PC-9 (cell line): Measurements from ENCODE around the gene ELN. TPM values are rescaled to one million over a fixed set of nuclear protein-coding genes. Genes with fewer than 3 reads are reported as not detected.

Experiments
- BruUV-seq: library from RNA; stranded (reverse); fragments of 400-500 nt; replicated peaks from 2 replicates; lab custom pipeline; 2021; lab: Mats Ljungman, UMichigan
- CTCF ChIA-PET: fragments of 300-600 bp; sonication (Branson Sonifier 250); formaldehyde crosslinking; loops from one replicate; lab custom pipeline; 2022; ENCODE audit warnings: antibody characterized with exemption; lab: Charles Lee
- POLR2A ChIA-PET: fragments of 300-600 bp; sonication (Branson Sonifier 250); formaldehyde crosslinking; loops from one replicate; lab custom pipeline; 2022; ENCODE audit warnings: antibody characterized with exemption; ENCODE audit not compliant: unreplicated experiment; lab: Charles Lee
- DNase-seq, 2 experiments: peaks; one replicate each; pipeline versions ENCODE4 v3.0.0 to v3.0.0-alpha.2; 2015 to 2022; ENCODE audit warnings: mixed read lengths in 1 of 2
- H2AFZ ChIP-seq: fragments of 200-600 bp; sonication (generic); 2 replicates; pipeline ENCODE4 v1.8.1; 2017; ENCODE audit warnings: antibody characterized with exemption
- H3F3A ChIP-seq: fragments of 200-600 bp; sonication (generic); 2 replicates; pipeline ENCODE4 v1.8.1; 2017; ENCODE audit warnings: antibody characterized with exemption, mild to moderate bottlenecking, low read depth; ENCODE audit not compliant: insufficient read depth
- H3K27ac ChIP-seq: fragments of 200-600 bp; sonication (generic); 2 replicates; pipeline ENCODE4 v1.6.1; 2016; ENCODE audit warnings: mixed run types
- H3K27me3 ChIP-seq: fragments of 200-600 bp; sonication (generic); 2 replicates; pipeline ENCODE4 v1.6.1; 2016; ENCODE audit warnings: low read depth, mixed run types; ENCODE audit not compliant: insufficient read depth
- H3K36me3 ChIP-seq: fragments of 200-600 bp; sonication (generic); 2 replicates; pipeline ENCODE4 v1.6.1; 2016; ENCODE audit warnings: low read depth, mixed run types
- H3K4me1 ChIP-seq: fragments of 200-600 bp; sonication (generic); replicated peaks from 2 replicates; pipeline ENCODE4 v1.6.1; 2016; ENCODE audit warnings: mixed run types; ENCODE audit not compliant: insufficient read depth
- H3K4me2 ChIP-seq: fragments of 200-600 bp; sonication (generic); 2 replicates; pipeline ENCODE4 v1.6.1; 2017; ENCODE audit warnings: mixed run types
- H3K4me3 ChIP-seq: fragments of 200-600 bp; sonication (generic); 2 replicates; pipeline ENCODE4 v1.6.1; 2016; ENCODE audit warnings: mixed run types
- H3K79me2 ChIP-seq: fragments of 200-600 bp; sonication (generic); 2 replicates; pipeline ENCODE4 v1.6.1; 2017; ENCODE audit warnings: low read depth, mixed run types
- H3K9me2 ChIP-seq: fragments of 200-600 bp; sonication (generic); 2 replicates; pipeline ENCODE4 v1.8.1; 2017; ENCODE audit warnings: mild to moderate bottlenecking; ENCODE audit not compliant: insufficient read depth
- H3K9me3 ChIP-seq: fragments of 200-600 bp; sonication (generic); 2 replicates; pipeline ENCODE4 v1.8.1; 2016; ENCODE audit warnings: low read depth; ENCODE audit not compliant: insufficient read depth
- H4K20me1 ChIP-seq: fragments of 200-600 bp; sonication (generic); 2 replicates; pipeline ENCODE4 v1.8.1; 2017; ENCODE audit not compliant: insufficient read depth
- EZH2 ChIP-seq: fragments of 200-600 bp; sonication (generic); IDR thresholded peaks from 2 replicates; pipeline ENCODE4 v1.8.0; 2017; ENCODE audit warnings: antibody characterized with exemption, low read depth
- intact Hi-C: fragments of 100-400 bp; cut with micrococcal nuclease; formaldehyde crosslinking; loops from one replicate; pipeline ENCODE4 v1.10.0; 2022; ENCODE audit not compliant: unreplicated experiment
- total RNA-seq: library from RNA; stranded (reverse); gene quantifications from 2 replicates; pipeline ENCODE4 v1.2.3, GENCODE V29; 2021
- TF ChIP-seq, protein P1 (sequence below): fragments of 200-600 bp; sonication (generic); conservative IDR thresholded peaks from 2 replicates; pipeline ENCODE4 v1.6.1; 2017; ENCODE audit warnings: mixed run types, antibody characterized with exemption, mild to moderate bottlenecking, moderate library complexity

The ELN gene
- total RNA-seq, 1 experiment from 2014 or later = 0.11 TPM

GRCh38 chr7:74025730-74026129 is 2.2 kb upstream of the ELN start:
- peaks cover 5% of the 10 kb centered on the region; the same call in 1 of the 2 replicates for H3F3A ChIP-seq
- no peaks in the 10 kb centered on the region for H3K36me3 ChIP-seq
- H4K20me1 ChIP-seq = no peaks in the 10 kb centered on the region
- ChIA-PET POLR2A (no interaction called here), CTCF (interaction anchor here (0.5 to 1.6 kb wide), 3 partner anchors 23 to 163 kb away, joined by 5 to 23 read pairs (median 7); no protein-coding TSS in a partner anchor)
- no peaks in the 10 kb centered on the region for H3K9me2 ChIP-seq
- peaks cover 12% of the 10 kb centered on the region; the same call in 1 of the 2 replicates for H3K27me3 ChIP-seq
- H3K79me2 ChIP-seq = no peaks in the 10 kb centered on the region
- no TSS peak for BruUV-seq
- H2AFZ ChIP-seq = no peak overlapping the region
- H3K4me2 ChIP-seq = no peak overlapping the region
- no peak for DNase-seq
- TF ChIP-seq, protein P1, sequence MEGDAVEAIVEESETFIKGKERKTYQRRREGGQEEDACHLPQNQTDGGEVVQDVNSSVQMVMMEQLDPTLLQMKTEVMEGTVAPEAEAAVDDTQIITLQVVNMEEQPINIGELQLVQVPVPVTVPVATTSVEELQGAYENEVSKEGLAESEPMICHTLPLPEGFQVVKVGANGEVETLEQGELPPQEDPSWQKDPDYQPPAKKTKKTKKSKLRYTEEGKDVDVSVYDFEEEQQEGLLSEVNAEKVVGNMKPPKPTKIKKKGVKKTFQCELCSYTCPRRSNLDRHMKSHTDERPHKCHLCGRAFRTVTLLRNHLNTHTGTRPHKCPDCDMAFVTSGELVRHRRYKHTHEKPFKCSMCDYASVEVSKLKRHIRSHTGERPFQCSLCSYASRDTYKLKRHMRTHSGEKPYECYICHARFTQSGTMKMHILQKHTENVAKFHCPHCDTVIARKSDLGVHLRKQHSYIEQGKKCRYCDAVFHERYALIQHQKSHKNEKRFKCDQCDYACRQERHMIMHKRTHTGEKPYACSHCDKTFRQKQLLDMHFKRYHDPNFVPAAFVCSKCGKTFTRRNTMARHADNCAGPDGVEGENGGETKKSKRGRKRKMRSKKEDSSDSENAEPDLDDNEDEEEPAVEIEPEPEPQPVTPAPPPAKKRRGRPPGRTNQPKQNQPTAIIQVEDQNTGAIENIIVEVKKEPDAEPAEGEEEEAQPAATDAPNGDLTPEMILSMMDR = no peak
- TF ChIP-seq EZH2 = no peak
- H3K27ac ChIP-seq = no peak overlapping the region
- no peak overlapping the region for H3K4me3 ChIP-seq
- intact Hi-C loops = loop anchor here (1.0 kb wide), 1 partner anchor 159 kb away; no protein-coding TSS in a partner anchor
- H3K4me1 ChIP-seq = peaks cover 12% of the 10 kb centered on the region
- H3K9me3 ChIP-seq = no peaks in the 10 kb centered on the region

DNA sequence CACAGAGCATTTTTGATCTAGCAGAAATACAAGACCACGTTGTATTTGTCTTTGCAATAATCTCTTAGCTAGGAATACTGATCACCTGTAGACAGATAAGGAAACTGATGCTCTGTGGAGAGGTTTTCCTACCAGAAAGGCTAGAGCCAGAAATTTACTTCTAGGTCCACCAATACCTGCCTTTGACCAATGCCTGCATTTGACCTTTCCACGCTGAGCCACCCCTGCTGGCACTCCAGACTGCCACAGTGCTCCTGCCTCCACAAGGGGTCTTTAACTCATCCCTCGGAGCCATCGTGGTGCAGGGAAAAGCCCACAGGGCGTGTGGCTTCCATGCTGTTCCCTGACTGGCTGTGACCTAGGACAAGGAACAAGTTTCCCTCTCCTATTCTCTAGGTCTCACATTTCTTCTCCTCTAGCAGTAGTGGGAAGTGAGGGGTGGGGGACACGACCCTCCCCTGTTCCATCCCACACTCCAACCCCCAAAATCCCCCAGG is 1.5 kb upstream of the ELN start:
- no peak overlapping the region for H2AFZ ChIP-seq
- no peaks in the 10 kb centered on the region for H3K36me3 ChIP-seq
- no peaks in the 10 kb centered on the region for H3K9me3 ChIP-seq
- peaks cover 5% of the 10 kb centered on the region; the same call in 1 of the 2 replicates for H3F3A ChIP-seq
- H3K9me2 ChIP-seq = no peaks in the 10 kb centered on the region
- no TSS peak for BruUV-seq
- ChIA-PET POLR2A (no interaction called here), CTCF (interaction anchor here (0.6 to 1.6 kb wide), 7 partner anchors 24 to 381 kb away, joined by 3 to 23 read pairs (median 4); no protein-coding TSS in a partner anchor)
- TF ChIP-seq, protein P1 = no peak
- TF ChIP-seq EZH2 = no peak
- no peak overlapping the region for H3K27ac ChIP-seq
- peaks cover 12% of the 10 kb centered on the region; the same call in 1 of the 2 replicates for H3K27me3 ChIP-seq
- H3K4me2 ChIP-seq = peak overlapping the region; percentile 39
- intact Hi-C loops = loop anchor here (1.0 kb wide), 1 partner anchor 160 kb away; no protein-coding TSS in a partner anchor
- DNase-seq = no peak
- H4K20me1 ChIP-seq = no peaks in the 10 kb centered on the region
- H3K79me2 ChIP-seq = no peaks in the 10 kb centered on the region
- no peak overlapping the region for H3K4me3 ChIP-seq
- H3K4me1 ChIP-seq = peaks cover 12% of the 10 kb centered on the region

DNA sequence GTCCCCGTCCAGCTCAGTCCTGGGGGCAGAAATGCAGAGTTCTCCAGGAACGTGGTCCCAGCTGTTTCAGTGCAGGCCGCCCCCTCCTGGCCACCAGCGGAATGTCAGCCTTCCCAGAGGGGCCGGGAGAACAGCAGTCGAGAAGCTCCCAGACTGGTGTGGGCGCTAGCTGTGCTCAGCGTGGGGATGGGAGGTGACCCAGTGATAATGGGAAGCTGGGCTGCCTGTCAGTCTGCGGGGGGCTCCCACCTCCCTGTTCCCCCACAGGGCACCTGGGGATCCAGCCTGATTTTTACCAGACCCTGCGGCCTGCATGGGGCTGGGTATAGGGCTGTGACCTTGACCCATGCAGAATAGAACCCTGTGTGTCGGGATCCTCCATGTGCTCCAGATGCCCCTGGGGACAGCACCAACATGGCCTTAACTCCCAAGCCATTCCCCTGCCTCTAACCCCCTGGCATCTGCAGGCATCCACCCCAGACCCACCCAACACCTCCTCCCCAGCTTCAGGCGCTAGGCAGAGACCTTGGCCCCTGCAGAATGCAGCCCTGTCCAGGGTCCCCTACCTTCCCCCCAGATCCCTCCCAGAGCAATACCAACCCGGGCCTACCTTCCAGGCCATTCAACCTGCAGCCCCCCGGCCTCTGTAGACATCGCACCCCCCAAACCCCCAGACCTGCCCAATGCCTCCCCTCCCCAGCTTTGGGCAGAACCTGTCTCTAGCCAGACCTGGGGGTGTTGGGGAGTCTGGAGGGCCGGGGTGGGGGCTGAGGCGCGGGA is 880 bp upstream of the ELN start:
- Histone ChIP-seq H3K27me3 (peaks cover 12% of the 10 kb centered on the region; the same call in 1 of the 2 replicates), H3K9me2 (no peaks in the 10 kb centered on the region), H3F3A (peaks cover 5% of the 10 kb centered on the region; the same call in 1 of the 2 replicates), H3K27ac (no peak overlapping the region), H3K4me2 (peak overlapping the region; percentile 39), H2AFZ (no peak overlapping the region), H3K9me3 (no peaks in the 10 kb centered on the region), H4K20me1 (no peaks in the 10 kb centered on the region), H3K4me1 (peaks cover 12% of the 10 kb centered on the region), H3K36me3 (no peaks in the 10 kb centered on the region), H3K4me3 (no peak overlapping the region), H3K79me2 (no peaks in the 10 kb centered on the region)
- POLR2A ChIA-PET = no interaction called here
- intact Hi-C loops = loop anchor here (1.0 kb wide), 1 partner anchor 161 kb away; no protein-coding TSS in a partner anchor
- TF ChIP-seq EZH2 = no peak
- TF ChIP-seq, protein P1 = peak; percentile 95
- CTCF ChIA-PET = interaction anchor here (0.5 to 1.6 kb wide), 10 partner anchors 25 to 380 kb away, joined by 3 to 8 read pairs (median 3); no protein-coding TSS in a partner anchor
- BruUV-seq = no TSS peak
- peak in 1 of 2 experiments; percentile 72 for DNase-seq
